GM18499 (cell line): ENCODE results near the gene SSTR3.

Experiments used
- ATAC-seq: cut with Tn5 transposase; IDR thresholded peaks from one replicate; pipeline ENCODE4 v1.9.1; 2021; ENCODE audit warnings: moderate number of reproducible peaks; ENCODE audit not compliant: insufficient read depth, unreplicated experiment

SSTR3 gene

GRCh38 chr22:37198258-37199102 lies 13.8 kb downstream of the SSTR3 start:
- no peak for ATAC-seq

- no peak for ATAC-seq
Measured at GRCh38 chr22:37197451-37198257, 14.6 kb downstream of the SSTR3 start.

- ATAC-seq, result no peak
Measured at GRCh38 chr22:37196539-37197450, 15.5 kb downstream of the SSTR3 start.

- no peak for ATAC-seq
Measured at GRCh38 chr22:37195921-37196320, 16.4 kb downstream of the SSTR3 start.

GRCh38 chr22:37194750-37195149 lies 17.5 kb downstream of the SSTR3 start:
- no peak for ATAC-seq

- ATAC-seq, result no peak
Measured at GRCh38 chr22:37193629-37194191, 18.6 kb downstream of the SSTR3 start.

GRCh38 chr22:37192741-37193140 lies 19.5 kb downstream of the SSTR3 start:
- no peak for ATAC-seq

GRCh38 chr22:37192204-37192603 lies 20.1 kb downstream of the SSTR3 start:
- no peak for ATAC-seq

GRCh38 chr22:37190262-37190780 lies 22.0 kb downstream of the SSTR3 start:
- no peak for ATAC-seq

- no peak for ATAC-seq
Measured at GRCh38 chr22:37188901-37189466, 23.3 kb downstream of the SSTR3 start.

GRCh38 chr22:37187891-37188761 lies 24.2 kb downstream of the SSTR3 start, which contains the start of gene C1QTNF6:
Gene C1QTNF6 (minus strand): TSS chr22:37188247. CDS start chr22:37188213, 34 bp downstream.
- ATAC-seq, result no peak

- no peak for ATAC-seq
Measured at GRCh38 chr22:37187552-37187890, 24.8 kb downstream of the SSTR3 start.

- no peak for ATAC-seq
Measured at GRCh38 chr22:37186997-37187522, 25.2 kb downstream of the SSTR3 start.

GRCh38 chr22:37186228-37186996 lies 25.9 kb downstream of the SSTR3 start:
- no peak for ATAC-seq

GRCh38 chr22:37185646-37186227 lies 26.5 kb downstream of the SSTR3 start:
- no peak for ATAC-seq

- no peak for ATAC-seq
Measured at GRCh38 chr22:37184816-37185541, 27.3 kb downstream of the SSTR3 start.

- ATAC-seq, result no peak
Measured at GRCh38 chr22:37184380-37184755, 27.9 kb downstream of the SSTR3 start.
